Fibroblast of lung (primary cell): ENCODE data around the gene A3GALT2. TPM values are rescaled to one million over a fixed set of nuclear protein-coding genes. Genes with fewer than 3 reads are reported as not detected.

Experiments used
- DNase-seq, 2 donors: peaks; one replicate each; pipeline versions ENCODE4 v3.0.0 to v3.0.0-alpha.2; 2010; ENCODE audit warnings: low read depth in 2 of 2
- H2AFZ ChIP-seq: 2 replicates; pipeline ENCODE4 v1.5.1; 2012; ENCODE audit warnings: low read length, control low read depth, inconsistent platforms
- H3K27ac ChIP-seq: 2 replicates; pipeline ENCODE4 v1.5.1; 2011; ENCODE audit warnings: low read length, control low read depth; ENCODE audit not compliant: insufficient read depth
- H3K27me3 ChIP-seq: 2 replicates; pipeline ENCODE4 v1.5.1; 2011; ENCODE audit warnings: mild to moderate bottlenecking, low read length; ENCODE audit not compliant: control insufficient read depth, insufficient read depth
- H3K36me3 ChIP-seq: 2 replicates; pipeline ENCODE4 v1.5.1; 2011; ENCODE audit warnings: low read length; ENCODE audit not compliant: control insufficient read depth, insufficient read depth
- H3K4me1 ChIP-seq: 2 replicates; pipeline ENCODE4 v1.5.1; 2011; ENCODE audit warnings: low read length; ENCODE audit not compliant: control insufficient read depth, insufficient read depth; ENCODE audit errors: extremely low read depth
- H3K4me2 ChIP-seq: 2 replicates; pipeline ENCODE4 v1.5.1; 2011; ENCODE audit warnings: low read length, control low read depth; ENCODE audit not compliant: insufficient read depth; ENCODE audit errors: extremely low read depth
- H3K4me3 ChIP-seq, 4 experiments: fragments of 200-600 bp in 1 of 4; sonication (generic) in 1 of 4; replicated peaks in 1 of 4; 2 replicates each; pipeline ENCODE4 v1.5.1; 2011 to 2016; ENCODE audit warnings: low read length in 4 of 4, low read depth in 3 of 4, mild to moderate bottlenecking in 3 of 4, control low read depth in 2 of 4, inconsistent platforms in 1 of 4, mixed read lengths in 1 of 4; ENCODE audit not compliant: insufficient read depth in 1 of 4; ENCODE audit errors: control extremely low read depth in 1 of 4
- H3K79me2 ChIP-seq: 2 replicates; pipeline ENCODE4 v1.5.1; 2012; ENCODE audit warnings: mild to moderate bottlenecking, low read length, inconsistent platforms; ENCODE audit not compliant: control insufficient read depth, insufficient read depth
- H3K9ac ChIP-seq: 2 replicates; pipeline ENCODE4 v1.5.1; 2011; ENCODE audit warnings: mild to moderate bottlenecking, low read length, control low read depth; ENCODE audit not compliant: insufficient read depth
- H3K9me3 ChIP-seq: 2 replicates; pipeline ENCODE4 v1.5.1; 2012; ENCODE audit warnings: low read depth, low read length; ENCODE audit not compliant: control insufficient read depth, insufficient read depth
- H4K20me1 ChIP-seq: 2 replicates; pipeline ENCODE4 v1.5.1; 2011; ENCODE audit warnings: low read length; ENCODE audit not compliant: control insufficient read depth, insufficient read depth; ENCODE audit errors: extremely low read depth
- CTCF ChIP-seq, 2 donors: IDR thresholded peaks in 1 of 2; conservative IDR thresholded peaks in 1 of 2; 1 replicate in 1 of 2; 2 replicates in 1 of 2; pipeline ENCODE4 v1.5.1; 2011 to 2012; ENCODE audit warnings: low read length in 2 of 2, control low read depth in 1 of 2, inconsistent platforms in 1 of 2, low read depth in 1 of 2, mild to moderate bottlenecking in 1 of 2
- EZH2 ChIP-seq: IDR thresholded peaks from 2 replicates; pipeline ENCODE4 v1.5.1; 2012; ENCODE audit warnings: low read length, control low read depth, mild to moderate bottlenecking; ENCODE audit errors: missing control alignments
- polyA plus RNA-seq, 2 donors: library from polyadenylated mRNA; depleted of rRNA in 1 of 2; stranded (reverse) in 1 of 2; unstranded in 1 of 2; fragments of >200 nt; gene quantifications; 2 replicates each; pipeline ENCODE4 v1.2.1, GENCODE V29; 2011 to 2012; ENCODE audit warnings: missing spikeins in 1 of 2
- total RNA-seq: library from RNA; depleted of rRNA; stranded (reverse); fragments of >200 nt; gene quantifications from 2 replicates; pipeline ENCODE4 v1.2.1, GENCODE V29; 2014

Gene A3GALT2
- total and polyA plus RNA-seq, 2 donors (not counting 1 experiment from before 2014, with no cell fraction given) = not detected

GRCh38 chr1:33295450-33296081, 25.3 kb downstream of the A3GALT2 start:
- Histone ChIP-seq H3K4me1 (peaks cover 5% of the 10 kb centered on the region), H3K27ac (peak overlapping the region; percentile 19), H3K4me2 (no peak overlapping the region), H3K9me3 (no peaks in the 10 kb centered on the region), H3K9ac (no peak overlapping the region), H2AFZ (no peak overlapping the region), H3K79me2 (no peaks in the 10 kb centered on the region), H4K20me1 (no peaks in the 10 kb centered on the region), H3K4me3 (no peak overlapping the region), H3K27me3 (no peaks in the 10 kb centered on the region), H3K36me3 (peaks cover 4% of the 10 kb centered on the region)
- TF ChIP-seq EZH2 = no peak
- TF ChIP-seq CTCF (conservative IDR thresholded peaks at IDR 0.05 in 1 of 2, IDR thresholded peaks at IDR 0.05 in 1 of 2; ENCODE audit: low read depth in 1 of 2, low read length in 2 of 2) = peak; percentile 92 to 94
- DNase-seq = peak; percentile 55 to 75

GRCh38 chr1:33295023-33295422, 25.9 kb downstream of the A3GALT2 start:
- no peak for DNase-seq
- H2AFZ ChIP-seq = no peak overlapping the region
- no peak overlapping the region for H3K27ac ChIP-seq
- H3K27me3 ChIP-seq = no peaks in the 10 kb centered on the region
- peaks cover 5% of the 10 kb centered on the region for H3K4me1 ChIP-seq
- no peak overlapping the region for H3K4me3 ChIP-seq
- no peak for TF ChIP-seq EZH2
- no peak for TF ChIP-seq CTCF (conservative IDR thresholded peaks at IDR 0.05 in 1 of 2, IDR thresholded peaks at IDR 0.05 in 1 of 2; ENCODE audit: low read depth in 1 of 2, low read length in 2 of 2)
- no peaks in the 10 kb centered on the region for H3K79me2 ChIP-seq
- no peak overlapping the region for H3K4me2 ChIP-seq
- no peaks in the 10 kb centered on the region for H3K9me3 ChIP-seq
- no peaks in the 10 kb centered on the region for H4K20me1 ChIP-seq
- H3K36me3 ChIP-seq = peaks cover 4% of the 10 kb centered on the region
- no peak overlapping the region for H3K9ac ChIP-seq

- Histone ChIP-seq H3K9ac (no peak overlapping the region), H3K27me3 (no peaks in the 10 kb centered on the region), H3K4me1 (peaks cover 5% of the 10 kb centered on the region), H3K36me3 (peaks cover 4% of the 10 kb centered on the region), H3K4me3 (no peak overlapping the region), H3K27ac (no peak overlapping the region), H2AFZ (no peak overlapping the region), H3K4me2 (no peak overlapping the region), H3K79me2 (no peaks in the 10 kb centered on the region), H4K20me1 (no peaks in the 10 kb centered on the region), H3K9me3 (no peaks in the 10 kb centered on the region)
- no peak for TF ChIP-seq CTCF (conservative IDR thresholded peaks at IDR 0.05 in 1 of 2, IDR thresholded peaks at IDR 0.05 in 1 of 2; ENCODE audit: low read depth in 1 of 2, low read length in 2 of 2)
- no peak for TF ChIP-seq EZH2
- DNase-seq = no peak
Measured at GRCh38 chr1:33294071-33295010, 26.6 kb downstream of the A3GALT2 start.
